GM18499 (cell line): ENCODE measurements around the gene CARD16.

Source experiments
- ATAC-seq: cut with Tn5 transposase; IDR thresholded peaks from one replicate; pipeline ENCODE4 v1.9.1; 2021; ENCODE audit warnings: moderate number of reproducible peaks; ENCODE audit not compliant: insufficient read depth, unreplicated experiment

CARD16 gene

GRCh38 chr11:104999721-105000120 lies 45.4 kb downstream of the CARD16 start:
- no peak for ATAC-seq

- no peak for ATAC-seq
Observed at GRCh38 chr11:104997288-104997687, 47.8 kb downstream of the CARD16 start.

GRCh38 chr11:104995001-104995408 lies 50.1 kb downstream of the CARD16 start:
- ATAC-seq, result no peak

GRCh38 chr11:104992781-104993180 lies 52.4 kb downstream of the CARD16 start:
- ATAC-seq, result no peak

- no peak for ATAC-seq
Observed at GRCh38 chr11:104991994-104992393, 53.1 kb downstream of the CARD16 start.
